ENCODE data around the gene MBNL2.

Gene MBNL2

GRCh38 chr13:97360610-97361009 is 138.5 kb downstream of the MBNL2 start:
- H3K27me3 ChIP-seq (replicated peaks) = no peaks in the 10 kb centered on the region
- in situ Hi-C loops (cut with HindIII; ENCODE audit: low pct_ligation_motif_present, low sequenced_read_pairs) = loop anchor here (25.0 kb wide), 2 partner anchors 148 to 248 kb away; partner anchors contain the start of gene MBNL2
- H3K4me3 ChIP-seq (ENCODE audit: low read depth, low read length) = no peak overlapping the region
- DNase-seq = no peak
- TF ChIP-seq, protein P1, sequence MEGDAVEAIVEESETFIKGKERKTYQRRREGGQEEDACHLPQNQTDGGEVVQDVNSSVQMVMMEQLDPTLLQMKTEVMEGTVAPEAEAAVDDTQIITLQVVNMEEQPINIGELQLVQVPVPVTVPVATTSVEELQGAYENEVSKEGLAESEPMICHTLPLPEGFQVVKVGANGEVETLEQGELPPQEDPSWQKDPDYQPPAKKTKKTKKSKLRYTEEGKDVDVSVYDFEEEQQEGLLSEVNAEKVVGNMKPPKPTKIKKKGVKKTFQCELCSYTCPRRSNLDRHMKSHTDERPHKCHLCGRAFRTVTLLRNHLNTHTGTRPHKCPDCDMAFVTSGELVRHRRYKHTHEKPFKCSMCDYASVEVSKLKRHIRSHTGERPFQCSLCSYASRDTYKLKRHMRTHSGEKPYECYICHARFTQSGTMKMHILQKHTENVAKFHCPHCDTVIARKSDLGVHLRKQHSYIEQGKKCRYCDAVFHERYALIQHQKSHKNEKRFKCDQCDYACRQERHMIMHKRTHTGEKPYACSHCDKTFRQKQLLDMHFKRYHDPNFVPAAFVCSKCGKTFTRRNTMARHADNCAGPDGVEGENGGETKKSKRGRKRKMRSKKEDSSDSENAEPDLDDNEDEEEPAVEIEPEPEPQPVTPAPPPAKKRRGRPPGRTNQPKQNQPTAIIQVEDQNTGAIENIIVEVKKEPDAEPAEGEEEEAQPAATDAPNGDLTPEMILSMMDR (IDR thresholded peaks at IDR 0.05; ENCODE audit: low read depth, low read length, missing control alignments) = no peak
- no peak overlapping the region for H3K27ac ChIP-seq
- H3K36me3 ChIP-seq (replicated peaks) = peaks cover 15% of the 10 kb centered on the region

- DNase-seq = no peak
- peaks cover 9% of the 10 kb centered on the region for H3K36me3 ChIP-seq (replicated peaks)
- TF ChIP-seq, protein P1 (IDR thresholded peaks at IDR 0.05; ENCODE audit: low read depth, low read length, missing control alignments) = no peak
- H3K27ac ChIP-seq = no peak overlapping the region
- in situ Hi-C loops (cut with HindIII; ENCODE audit: low pct_ligation_motif_present, low sequenced_read_pairs) = loop anchor here (25.0 kb wide), 2 partner anchors 152 to 252 kb away; partner anchors contain the start of gene MBNL2
- no peak overlapping the region for H3K4me3 ChIP-seq (ENCODE audit: low read depth, low read length)
- H3K27me3 ChIP-seq (replicated peaks) = no peaks in the 10 kb centered on the region
Observed at GRCh38 chr13:97364031-97364430, 141.9 kb downstream of the MBNL2 start.

DNA sequence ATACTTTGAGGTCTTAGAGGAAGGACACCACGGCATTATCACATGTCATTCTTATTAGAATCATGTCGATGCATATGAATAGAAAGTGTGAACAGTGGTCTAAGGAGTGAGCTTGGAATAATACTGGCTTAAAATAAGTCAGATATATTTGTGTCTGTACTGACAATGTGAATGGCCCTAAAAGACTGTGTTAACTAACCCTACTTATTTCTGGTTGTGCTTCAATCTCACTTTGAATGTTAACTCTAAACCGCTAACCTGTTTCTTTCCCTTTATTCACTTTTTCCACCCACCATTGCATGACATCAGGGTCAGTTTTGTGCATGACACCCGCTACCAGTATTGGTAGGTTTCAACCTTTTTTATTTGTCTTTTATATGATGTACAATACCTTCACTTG is 142.7 kb downstream of the MBNL2 start:
- H3K36me3 ChIP-seq (replicated peaks) = peaks cover 9% of the 10 kb centered on the region
- no peak overlapping the region for H3K4me3 ChIP-seq (ENCODE audit: low read depth, low read length)
- no peak overlapping the region for H3K27ac ChIP-seq
- DNase-seq = no peak
- H3K27me3 ChIP-seq (replicated peaks) = no peaks in the 10 kb centered on the region
- in situ Hi-C loops (cut with HindIII; ENCODE audit: low pct_ligation_motif_present, low sequenced_read_pairs) = loop anchor here (25.0 kb wide), 2 partner anchors 153 to 253 kb away; partner anchors contain the start of gene MBNL2
- TF ChIP-seq, protein P1 (IDR thresholded peaks at IDR 0.05; ENCODE audit: low read depth, low read length, missing control alignments) = no peak

DNA sequence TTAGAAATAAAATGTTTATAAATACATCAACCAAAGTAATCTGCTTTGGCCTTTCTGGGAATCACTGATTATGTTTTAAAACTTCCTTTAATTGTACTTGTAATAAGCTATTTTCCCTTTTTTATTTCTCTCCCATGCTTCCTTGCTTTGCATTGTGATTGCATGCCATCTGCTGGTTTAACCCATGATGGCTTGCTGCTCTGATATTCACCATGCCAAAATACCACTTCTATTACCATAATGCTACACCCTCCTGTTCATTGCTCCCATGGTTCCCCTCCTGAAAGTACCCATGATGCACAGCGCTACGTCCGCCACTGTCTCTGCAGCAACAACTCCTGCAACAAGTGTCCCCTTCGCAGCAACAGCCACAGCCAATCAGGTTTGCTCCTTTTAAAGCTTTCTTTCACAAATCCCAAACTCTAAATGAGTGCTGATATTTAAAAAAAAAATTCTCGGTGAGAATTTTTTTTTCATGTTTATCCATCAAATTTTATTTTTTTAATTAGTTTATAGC is 144.1 kb downstream of the MBNL2 start:
- H3K36me3 ChIP-seq (replicated peaks) = peaks cover 6% of the 10 kb centered on the region
- TF ChIP-seq, protein P1 (IDR thresholded peaks at IDR 0.05; ENCODE audit: low read depth, low read length, missing control alignments) = peak; percentile 27
- in situ Hi-C loops (cut with HindIII; ENCODE audit: low pct_ligation_motif_present, low sequenced_read_pairs) = loop anchor here (25.0 kb wide), 2 partner anchors 154 to 254 kb away; partner anchors contain the start of gene MBNL2
- no peaks in the 10 kb centered on the region for H3K27me3 ChIP-seq (replicated peaks)
- H3K4me3 ChIP-seq (ENCODE audit: low read depth, low read length) = no peak overlapping the region
- H3K27ac ChIP-seq = no peak overlapping the region
- no peak for DNase-seq

GRCh38 chr13:97367016-97367822 is 145.1 kb downstream of the MBNL2 start:
- H3K27ac ChIP-seq = peak overlapping the region; percentile 66
- in situ Hi-C loops (cut with HindIII; ENCODE audit: low pct_ligation_motif_present, low sequenced_read_pairs) = loop anchor here (25.0 kb wide), 2 partner anchors 155 to 255 kb away; partner anchors contain the start of gene MBNL2
- H3K4me3 ChIP-seq (ENCODE audit: low read depth, low read length) = peak overlapping the region; percentile 18
- peaks cover 8% of the 10 kb centered on the region for H3K36me3 ChIP-seq (replicated peaks)
- DNase-seq = peak; percentile 82
- TF ChIP-seq, protein P1 (IDR thresholded peaks at IDR 0.05; ENCODE audit: low read depth, low read length, missing control alignments) = no peak
- no peaks in the 10 kb centered on the region for H3K27me3 ChIP-seq (replicated peaks)

Data from brain microvascular endothelial cell (primary cell).